ENCODE measurements around the gene ARVCF.
"Not testable (repeated sequence)": the region's sequence is repeated elsewhere in the genome, so short reads cannot be mapped to it uniquely, and the experiment has no call there.

The ARVCF gene

DNA sequence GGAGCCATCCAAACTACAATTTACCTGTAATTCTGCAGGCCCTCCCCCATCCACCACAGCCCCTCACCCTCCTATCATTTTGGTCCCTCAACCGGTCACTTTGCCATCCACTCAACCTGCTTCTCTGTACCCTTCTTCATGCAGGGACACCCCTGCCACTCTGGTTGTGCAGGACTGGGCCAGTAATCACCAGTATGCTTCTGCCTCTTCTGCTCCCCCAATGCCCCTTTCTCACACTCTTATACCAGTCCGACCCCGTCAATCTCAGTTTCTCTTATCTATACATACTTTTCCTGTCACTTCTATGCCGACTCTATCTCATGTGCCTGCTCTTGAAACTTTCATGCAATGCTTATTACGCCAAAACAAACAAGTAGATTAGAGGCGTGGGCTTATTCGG, 80.1 kb downstream of the ARVCF start:
- DNase-seq (ENCODE audit: low read depth), result no peak

DNA sequence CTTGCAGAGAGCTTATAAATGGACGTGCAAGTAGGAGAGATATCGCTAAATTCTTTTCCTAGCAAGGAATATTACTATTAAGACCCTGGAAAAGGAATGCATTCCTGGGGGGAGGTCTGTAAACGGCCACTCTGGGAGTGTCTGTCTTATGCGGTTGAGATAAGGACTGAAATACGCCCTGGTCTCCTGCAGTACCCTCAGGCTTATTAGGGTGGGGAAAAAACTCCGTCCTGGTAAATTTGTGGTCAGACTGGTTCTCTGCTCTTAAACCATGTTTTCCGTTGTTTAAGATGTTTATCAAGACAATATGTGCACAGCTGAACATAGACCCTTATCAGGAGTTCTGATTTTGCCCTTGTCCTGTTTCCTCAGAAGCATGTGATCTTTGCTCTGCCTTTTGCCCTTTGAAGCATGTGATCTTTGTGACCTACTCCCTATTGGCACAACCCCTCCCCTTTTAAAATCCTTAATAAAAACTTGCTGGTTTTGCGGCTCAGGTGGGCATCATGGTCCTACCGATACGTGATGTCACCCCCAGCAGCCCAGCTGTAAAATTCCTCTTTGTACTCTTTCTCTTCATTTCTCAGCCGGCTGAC, 81.4 kb downstream of the ARVCF start:
- DNase-seq (ENCODE audit: low read depth), result not testable (repeated sequence)

DNA sequence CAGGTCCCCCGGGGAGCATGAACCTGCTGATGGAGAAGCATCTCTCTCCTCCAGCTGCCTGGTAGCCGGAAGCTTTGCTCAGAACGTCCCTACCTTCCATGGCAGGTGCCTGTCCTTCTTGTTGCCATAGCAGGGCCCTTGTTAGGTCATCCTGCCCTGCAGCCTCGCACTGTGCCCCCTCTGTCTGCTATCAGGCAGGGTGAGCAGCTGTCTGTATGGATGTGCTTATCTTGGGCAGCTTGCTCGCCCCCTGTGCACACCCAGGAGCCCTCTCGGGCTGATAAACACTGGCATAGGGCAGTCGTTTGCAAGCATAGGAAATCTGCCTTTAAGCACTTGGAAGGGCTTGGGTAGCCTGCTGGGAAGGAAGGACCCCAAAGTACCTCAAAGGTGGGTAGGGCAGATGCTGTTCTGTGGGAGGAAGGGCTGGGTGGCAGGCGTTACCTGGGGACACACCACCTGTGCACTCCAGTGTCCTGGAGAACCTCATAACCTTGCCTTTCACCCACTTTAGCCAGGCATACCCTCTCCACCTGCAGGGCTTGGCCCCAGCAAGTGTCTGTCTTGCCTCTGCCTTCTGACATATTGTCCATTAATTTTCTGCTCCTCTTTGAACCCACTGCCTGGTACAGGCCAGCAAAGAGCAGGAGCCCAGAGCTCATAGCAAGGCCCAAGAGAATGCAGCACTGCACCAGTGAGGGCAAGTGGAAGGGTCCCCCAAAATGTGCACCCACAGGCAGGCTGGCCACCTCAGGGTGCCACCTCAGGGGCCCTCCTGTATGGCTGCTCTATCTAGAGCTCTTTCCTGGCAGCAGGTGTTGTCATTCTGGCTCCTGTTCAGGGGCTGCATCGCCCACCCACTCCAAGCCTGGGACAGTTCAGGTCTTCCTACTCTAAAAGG, 83.0 kb downstream of the ARVCF start:
- no peak for DNase-seq (ENCODE audit: low read depth)

DNA sequence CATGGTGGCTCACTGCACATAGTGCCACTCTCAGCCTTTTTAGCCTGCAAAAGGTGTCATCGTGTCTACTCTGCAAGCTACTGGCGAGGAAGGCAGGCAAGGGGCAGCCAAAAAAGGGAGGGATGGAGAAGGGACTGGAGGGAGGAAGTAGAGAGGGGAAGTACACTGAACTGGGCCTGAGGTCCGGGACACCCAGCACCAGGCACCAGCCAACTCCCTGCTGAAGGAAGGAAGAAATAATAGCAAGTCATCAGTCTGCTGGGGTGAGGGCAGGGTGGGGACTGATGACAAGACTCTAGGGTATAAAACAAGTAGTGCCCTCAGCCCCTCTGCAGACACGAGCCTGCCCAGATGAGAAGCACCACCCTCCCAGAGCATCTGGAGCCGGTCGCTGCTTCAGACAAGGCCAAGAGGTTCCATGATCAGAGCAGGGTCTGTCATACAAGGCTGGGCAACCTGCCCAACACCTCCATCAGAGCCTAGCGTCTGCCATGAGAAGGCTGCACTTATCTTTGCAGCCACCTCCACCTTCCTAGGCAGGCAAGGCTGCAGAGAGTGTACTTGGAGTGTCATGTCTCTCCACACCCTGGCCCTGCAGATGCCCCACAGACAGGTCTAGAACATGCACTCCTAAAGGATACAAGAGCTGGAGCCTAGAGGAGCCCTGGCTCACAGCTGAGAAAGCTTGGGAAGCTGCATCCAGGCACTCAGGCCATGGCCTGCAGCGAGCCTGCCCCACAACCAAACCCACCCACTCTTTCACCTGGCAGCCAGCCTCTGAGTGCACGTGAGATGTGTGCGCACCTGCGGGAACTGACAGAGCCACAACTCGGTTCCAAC, 84.0 kb downstream of the ARVCF start:
- DNase-seq (ENCODE audit: low read depth), result no peak

DNA sequence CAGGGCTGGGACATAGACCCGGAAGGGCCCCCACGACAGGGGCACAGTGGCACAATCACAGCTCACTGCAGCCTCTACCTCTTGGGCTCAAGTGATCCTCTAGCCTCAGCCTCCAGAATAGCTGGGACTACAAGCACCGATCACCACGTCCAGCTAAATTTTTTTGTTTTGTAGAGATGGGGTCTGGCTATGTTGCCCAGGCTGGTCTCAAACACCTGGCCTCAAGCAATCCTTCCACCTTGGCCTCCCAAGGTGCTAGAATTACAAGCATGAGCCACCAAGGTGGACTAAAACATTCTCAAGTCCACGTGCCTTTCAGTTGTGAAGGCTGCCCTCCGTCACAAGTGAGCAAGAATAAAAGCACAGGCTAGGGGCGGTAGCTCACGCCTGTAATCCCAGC, 85.1 kb downstream of the ARVCF start:
- no peak for DNase-seq (ENCODE audit: low read depth)

DNA sequence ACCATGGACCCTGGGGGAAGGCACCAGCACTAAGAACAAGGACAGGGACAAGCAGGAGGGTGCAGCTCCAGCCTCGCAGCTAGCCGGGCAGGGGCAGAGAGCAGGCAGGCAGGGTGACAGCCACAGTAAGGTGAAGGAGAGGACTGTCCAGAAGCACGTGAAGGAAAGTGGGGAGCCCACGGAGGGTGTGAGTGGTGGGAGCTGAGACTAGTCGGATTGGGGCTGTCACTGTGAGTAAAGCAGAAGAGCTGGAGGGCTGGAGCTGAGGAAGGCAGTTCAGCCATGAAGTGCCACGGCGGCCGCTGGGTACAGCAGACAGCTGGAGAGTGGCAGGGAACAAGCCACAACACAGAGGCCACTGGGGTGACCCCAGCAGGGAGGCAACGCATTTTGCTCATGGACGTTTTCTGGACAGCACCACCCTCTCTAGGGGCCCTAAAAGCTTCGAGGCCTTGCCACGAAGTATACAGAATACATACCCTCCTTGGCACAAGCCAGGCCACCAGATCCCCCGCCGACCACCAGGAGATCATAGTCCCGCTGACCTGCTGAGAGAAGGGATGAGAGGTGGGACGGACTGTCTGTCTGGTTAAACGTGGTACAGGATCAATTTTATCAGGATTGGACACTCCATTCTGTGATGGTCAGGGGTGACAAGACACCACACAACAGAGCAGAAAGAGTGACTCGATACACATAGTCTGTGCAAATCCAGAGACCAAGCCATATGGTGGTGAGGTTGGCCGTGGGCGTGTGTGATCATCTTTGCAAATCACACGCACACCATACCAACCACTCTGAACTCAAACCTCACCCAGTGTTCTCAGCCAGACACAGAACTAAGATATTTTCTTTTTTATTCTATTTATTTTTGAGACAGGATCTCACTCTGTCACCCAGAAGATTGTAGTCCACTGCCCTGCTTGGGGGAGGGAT, 85.8 kb downstream of the ARVCF start:
- DNase-seq (ENCODE audit: low read depth), result no peak

DNA sequence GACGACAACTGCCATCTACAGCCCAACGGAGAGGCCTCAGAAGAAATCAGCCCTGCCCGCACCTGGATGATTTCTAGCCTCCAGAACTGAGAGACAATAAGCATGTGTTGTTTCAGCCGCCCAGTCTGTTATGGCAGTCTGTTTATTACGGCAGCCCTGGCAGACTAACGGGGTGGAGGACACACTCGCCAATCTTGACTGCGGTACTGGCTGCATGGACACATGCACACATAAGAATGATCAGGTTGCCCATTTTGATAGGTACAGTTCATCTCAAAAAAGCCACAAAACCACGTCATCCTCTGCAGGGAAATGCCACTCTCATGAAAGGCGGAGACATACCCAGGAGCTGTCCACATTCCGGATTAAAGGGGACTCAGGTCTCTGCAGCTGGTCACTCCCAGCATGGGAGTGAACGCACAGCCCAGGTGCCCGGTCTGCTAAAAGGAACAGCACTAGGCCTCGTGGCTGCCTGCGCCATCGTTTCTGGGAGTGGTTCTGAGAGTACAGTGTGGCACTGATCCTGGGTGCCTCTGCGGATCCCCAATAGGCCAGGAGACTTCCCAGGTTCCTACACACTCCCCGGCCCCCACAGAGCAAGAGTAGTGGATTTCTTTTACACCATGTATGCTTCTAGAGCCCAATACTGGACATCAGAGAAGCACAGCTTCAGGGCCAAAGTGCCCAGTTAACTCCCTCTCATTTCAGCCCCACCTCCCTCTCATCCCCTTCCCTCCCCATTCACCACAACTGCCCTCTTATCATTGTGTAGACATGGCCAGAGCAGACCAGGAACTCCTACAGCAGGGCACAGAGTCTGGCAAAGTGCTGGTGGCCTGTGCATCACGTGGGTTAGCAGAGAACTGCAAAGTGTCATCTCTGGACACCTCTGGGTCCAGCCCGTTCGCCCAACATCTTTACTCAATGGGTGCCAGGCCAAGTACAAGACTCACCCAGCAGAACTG, 86.8 kb downstream of the ARVCF start:
- no peak for DNase-seq (ENCODE audit: low read depth)

DNA sequence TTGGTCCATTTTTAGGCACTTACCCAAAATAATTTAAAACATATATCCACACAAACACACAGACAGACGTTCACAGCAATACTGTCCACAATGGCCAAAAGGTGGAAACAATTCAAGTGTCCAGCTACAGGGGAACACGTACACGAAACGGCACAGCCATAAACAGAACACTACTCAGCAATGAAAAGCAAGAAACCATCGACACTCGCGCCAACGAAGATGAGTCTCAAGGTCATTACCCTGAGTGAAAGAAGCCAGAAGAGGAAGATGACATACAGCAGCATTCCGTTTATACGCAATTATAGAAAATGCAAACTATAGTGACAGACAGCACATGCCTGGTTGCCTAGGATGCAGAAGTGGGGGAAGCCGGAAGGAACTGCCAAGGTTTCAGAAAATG, 88.4 kb downstream of the ARVCF start:
- no peak for DNase-seq (ENCODE audit: low read depth)

DNA sequence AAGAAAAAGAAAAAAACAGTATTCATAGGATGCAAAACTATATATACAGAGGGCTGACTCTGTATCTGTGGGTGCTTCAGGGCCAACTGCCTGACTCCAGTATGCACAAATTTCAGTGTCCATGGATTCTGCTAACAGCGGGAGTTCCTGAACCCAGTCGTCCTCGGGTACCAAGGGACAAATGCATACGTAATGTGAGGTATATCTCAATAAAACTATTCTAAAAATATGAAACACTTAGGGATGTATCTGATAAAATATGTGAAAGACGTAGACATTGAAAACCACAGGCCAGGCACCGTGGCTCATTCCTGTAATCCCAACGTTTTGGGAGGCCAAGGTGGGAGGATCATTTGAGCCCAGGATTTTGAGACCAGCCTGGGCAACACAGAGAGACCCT, 88.9 kb downstream of the ARVCF start:
- no peak for DNase-seq (ENCODE audit: low read depth)

DNA sequence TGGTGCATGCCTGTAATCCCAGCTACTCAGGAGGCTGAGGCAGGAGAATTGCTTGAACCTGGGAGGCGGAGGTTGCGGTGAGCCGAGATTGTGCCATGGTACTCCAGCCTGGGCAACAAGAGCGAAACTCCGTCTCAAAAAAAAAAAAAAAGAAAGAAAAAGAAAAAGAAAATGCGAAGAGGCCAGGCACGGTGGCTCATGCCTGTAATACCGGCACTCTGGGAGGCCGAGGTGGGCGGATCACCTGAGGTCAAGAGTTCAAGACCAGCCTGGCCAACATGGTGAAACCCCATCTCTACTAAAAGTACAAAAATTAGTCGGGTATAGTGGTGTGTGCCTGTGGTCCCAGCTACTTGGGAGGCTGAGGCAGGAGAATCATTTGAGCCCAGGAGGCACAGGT, 90.6 kb downstream of the ARVCF start:
- not testable (repeated sequence) for DNase-seq (ENCODE audit: low read depth)

DNA sequence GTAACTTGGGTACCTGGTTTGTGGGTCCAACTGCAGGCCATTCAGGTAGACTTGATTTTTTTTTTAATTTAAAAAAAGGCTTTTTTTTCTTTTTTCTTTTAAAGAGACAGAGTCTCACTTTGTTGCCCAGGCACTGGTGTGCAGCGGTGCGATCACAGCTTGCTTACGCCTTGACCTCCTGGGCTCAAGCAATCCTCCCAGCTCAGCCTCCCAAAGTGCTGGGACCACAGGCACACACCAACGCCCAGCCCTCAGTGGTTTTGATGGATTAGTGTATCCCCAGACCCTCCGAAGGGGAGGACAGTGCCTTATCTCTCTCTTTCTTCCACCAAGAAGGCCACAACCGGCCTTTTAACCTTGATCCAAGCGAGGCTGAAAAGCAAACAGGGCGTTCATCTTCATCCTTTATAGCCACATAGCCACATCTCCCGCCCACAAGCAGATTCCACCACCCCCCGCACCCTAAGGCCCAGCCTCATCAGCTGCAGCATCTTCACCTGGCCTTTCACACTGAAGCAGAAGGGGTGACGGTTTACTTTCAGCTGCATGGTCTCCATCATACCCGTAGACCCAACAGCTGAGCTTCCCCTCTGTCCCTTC, 92.6 kb downstream of the ARVCF start:
- DNase-seq (ENCODE audit: low read depth), result no peak

DNA sequence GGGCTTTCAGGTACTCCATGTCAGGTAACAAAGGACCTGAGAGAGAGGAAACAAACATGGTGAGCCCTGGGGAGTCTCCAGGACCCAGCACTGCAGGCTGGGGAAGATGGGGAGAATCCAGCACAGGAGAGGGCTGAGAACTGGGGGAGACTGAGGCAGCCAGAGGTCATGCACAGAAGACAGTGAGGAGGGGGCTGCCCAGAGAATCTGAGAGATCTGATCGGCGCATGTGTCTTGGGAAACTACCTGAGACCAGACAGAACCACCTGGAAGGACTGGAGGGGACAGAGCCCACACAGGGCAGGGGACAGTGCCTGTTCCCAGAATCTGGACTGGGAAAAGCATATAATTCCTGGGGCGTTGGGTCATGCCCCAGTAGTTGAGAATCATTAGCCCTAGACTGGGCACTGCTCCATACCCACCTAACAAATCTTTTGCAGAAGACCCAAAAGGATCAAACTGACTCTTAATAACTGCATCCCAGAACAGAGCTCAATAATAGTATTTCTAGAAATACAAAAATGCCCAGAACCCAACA, 95.0 kb downstream of the ARVCF start:
- no peak for DNase-seq (ENCODE audit: low read depth)

All from EH (cell line).